Caco-2 (cell line): ENCODE results near the gene FGFRL1. TPM values are rescaled to one million over a fixed set of nuclear protein-coding genes. Genes with fewer than 3 reads are reported as not detected.

ENCODE experiments used
- BruUV-seq: library from RNA; stranded (reverse); fragments of 400-500 nt; replicated peaks from 2 replicates; lab custom pipeline; 2021; lab: Mats Ljungman, UMichigan
- CTCF ChIA-PET: fragments of 300-600 bp; sonication (Branson Sonifier 250); formaldehyde crosslinking; loops from one replicate; lab custom pipeline; 2022; ENCODE audit warnings: antibody characterized with exemption; lab: Charles Lee
- POLR2A ChIA-PET: fragments of 300-600 bp; sonication (Branson Sonifier 250); formaldehyde crosslinking; loops from one replicate; lab custom pipeline; 2022; ENCODE audit warnings: antibody characterized with exemption; lab: Charles Lee
- DNase-seq, 2 experiments: peaks; one replicate each; pipeline versions ENCODE4 v3.0.0 to v3.0.0-alpha.2; 2020 to 2022
- H3K27me3 ChIP-seq: replicated peaks from 2 replicates; pipeline ENCODE4 v1.6.0; 2011; ENCODE audit warnings: low read length; ENCODE audit not compliant: control insufficient read depth, insufficient read depth
- H3K36me3 ChIP-seq: 2 replicates; pipeline ENCODE4 v1.5.1; 2011; ENCODE audit warnings: low read length; ENCODE audit not compliant: control insufficient read depth, insufficient read depth
- H3K4me1 ChIP-seq: fragments of 250-450 bp; sonication (Bioruptor Pico); 2 replicates; pipeline ENCODE4 v1.5.1; 2020; ENCODE audit warnings: mild to moderate bottlenecking
- H3K4me3 ChIP-seq: 2 replicates; pipeline ENCODE4 v1.5.1; 2011; ENCODE audit warnings: low read depth, mild to moderate bottlenecking, control low read depth, low read length
- H3K9me3 ChIP-seq: fragments of 250-450 bp; sonication (Bioruptor Pico); 2 replicates; pipeline ENCODE4 v1.5.1; 2020; ENCODE audit warnings: mild to moderate bottlenecking, moderate library complexity
- H3K27ac Mint-ChIP-seq: one replicate; pipeline ENCODE4 v1.8.0; 2022; ENCODE audit warnings: mixed read lengths; ENCODE audit not compliant: unreplicated experiment
- H3K27me3 Mint-ChIP-seq: one replicate; pipeline ENCODE4 v1.8.0; 2022; ENCODE audit warnings: mixed read lengths; ENCODE audit not compliant: insufficient read depth, unreplicated experiment
- H3K36me3 Mint-ChIP-seq: one replicate; pipeline ENCODE4 v1.8.0; 2022; ENCODE audit warnings: mild to moderate bottlenecking, mixed read lengths; ENCODE audit not compliant: insufficient read depth, unreplicated experiment
- H3K4me1 Mint-ChIP-seq: one replicate; pipeline ENCODE4 v1.8.0; 2022; ENCODE audit warnings: low read depth, mixed read lengths; ENCODE audit not compliant: unreplicated experiment
- H3K4me3 Mint-ChIP-seq: one replicate; pipeline ENCODE4 v1.8.0; 2022; ENCODE audit warnings: mild to moderate bottlenecking, moderate library complexity, mixed read lengths; ENCODE audit not compliant: unreplicated experiment
- H3K9me3 Mint-ChIP-seq: one replicate; pipeline ENCODE4 v1.8.0; 2022; ENCODE audit warnings: mixed read lengths; ENCODE audit not compliant: unreplicated experiment
- CTCF ChIP-seq, 2 experiments: fragments of 200-600 bp in 1 of 2; IDR thresholded peaks; 1 replicate in 1 of 2; 2 replicates in 1 of 2; pipeline versions ENCODE4 v1.5.1 to v1.8.0; 2011 to 2022; ENCODE audit warnings: antibody characterized with exemption in 1 of 2, control low read depth in 1 of 2, inconsistent platforms in 1 of 2, low read depth in 1 of 2, low read length in 1 of 2, mild to moderate bottlenecking in 1 of 2, moderate library complexity in 1 of 2; ENCODE audit not compliant: insufficient read depth in 1 of 2, severe bottlenecking in 1 of 2, unreplicated experiment in 1 of 2
- intact Hi-C: fragments of 100-400 bp; cut with micrococcal nuclease; formaldehyde crosslinking; loops from one replicate; pipeline ENCODE4 v1.10.0; 2022; ENCODE audit not compliant: unreplicated experiment
- total RNA-seq: library from RNA; stranded (reverse); gene quantifications from 2 replicates; pipeline ENCODE4 v1.2.3, GENCODE V29; 2022

FGFRL1 gene
- total RNA-seq, 1 experiment from 2014 or later: 26.0 TPM

DNA sequence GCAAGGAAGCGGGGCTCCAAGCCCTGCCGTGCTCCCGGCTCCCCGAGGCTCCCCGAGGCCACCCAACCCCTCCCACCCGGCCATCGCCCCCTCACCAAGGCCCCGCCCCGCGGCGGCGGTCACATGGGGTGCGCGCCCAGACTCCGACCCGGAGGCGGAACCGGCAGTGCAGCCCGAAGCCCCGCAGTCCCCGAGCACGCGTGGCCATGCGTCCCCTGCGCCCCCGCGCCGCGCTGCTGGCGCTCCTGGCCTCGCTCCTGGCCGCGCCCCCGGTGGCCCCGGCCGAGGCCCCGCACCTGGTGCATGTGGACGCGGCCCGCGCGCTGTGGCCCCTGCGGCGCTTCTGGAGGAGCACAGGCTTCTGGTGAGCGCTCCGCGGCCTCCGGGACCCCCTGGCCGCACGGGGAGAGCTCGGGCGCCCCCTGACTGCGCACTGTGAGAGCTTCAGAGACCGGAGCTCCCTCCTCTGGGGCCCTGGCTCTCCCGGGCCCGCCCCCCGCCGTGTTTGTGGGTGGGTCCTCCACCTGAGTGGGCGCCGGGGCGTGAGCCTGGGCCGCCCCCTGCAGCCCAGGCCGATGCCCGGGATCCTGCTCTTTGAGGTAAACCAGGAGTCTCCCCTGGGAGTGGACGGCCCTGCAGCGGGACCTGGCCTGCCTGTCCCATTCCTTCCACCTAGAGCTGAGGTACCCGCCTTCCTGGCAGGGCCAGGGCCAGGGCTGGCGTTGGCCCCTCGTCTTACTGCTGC, 24.4 kb upstream of the FGFRL1 start, which contains the start of gene IDUA:
Gene IDUA, plus strand, starts transcription at position 166 of the 745 bp plus-strand sequence. Its CDS starts 41 bp downstream, at position 207.
- Mint-ChIP-seq H3K36me3 (peaks cover 25% of the 10 kb centered on the region), H3K27ac (peak within 1 kb of the TSS; percentile 72), H3K27me3 (no peaks in the 10 kb centered on the region), H3K4me3 (peak within 1 kb of the TSS; percentile 86), H3K4me1 (no peaks in the 10 kb centered on the region), H3K9me3 (no peaks in the 10 kb centered on the region)
- no peaks in the 10 kb centered on the region; the same call in 1 of the 2 replicates for H3K36me3 ChIP-seq
- H3K9me3 ChIP-seq: no peaks in the 10 kb centered on the region
- intact Hi-C loops: loop anchor here (2.0 kb wide), 1 partner anchor 14 kb away; the partner anchor contains the start of gene DGKQ
- peak within 1 kb of the TSS; percentile 79 for H3K4me3 ChIP-seq
- no TSS peak for BruUV-seq
- peak; percentile 82 to 86 for DNase-seq
- no peaks in the 10 kb centered on the region for H3K27me3 ChIP-seq
- TF ChIP-seq CTCF (IDR thresholded peaks at IDR 0.05; ENCODE audit: insufficient read depth in 1 of 2, low read depth in 1 of 2, low read length in 1 of 2, severe bottlenecking in 1 of 2, unreplicated experiment in 1 of 2): peak; percentile 33 to 69
- ChIA-PET CTCF (interaction anchor here (0.7 to 1.5 kb wide), 8 partner anchors 54 to 360 kb away, joined by 3 to 11 read pairs (median 3); partner anchors contain the start of genes GAK and TMEM175), POLR2A (interaction anchor here (0.6 to 1.5 kb wide), 2 partner anchors 14 to 55 kb away, joined by 3 to 10 read pairs; partner anchors contain the start of genes GAK and TMEM175)
- peaks cover 32% of the 10 kb centered on the region for H3K4me1 ChIP-seq

- Histone ChIP-seq H3K4me3 (peak overlapping the region; percentile 79), H3K36me3 (no peaks in the 10 kb centered on the region; the same call in 1 of the 2 replicates), H3K9me3 (no peaks in the 10 kb centered on the region), H3K4me1 (peaks cover 40% of the 10 kb centered on the region), H3K27me3 (no peaks in the 10 kb centered on the region)
- intact Hi-C loops: loop anchor here (2.0 kb wide), 1 partner anchor 15 kb away; the partner anchor contains the start of gene DGKQ
- Mint-ChIP-seq H3K4me1 (no peaks in the 10 kb centered on the region), H3K4me3 (peak overlapping the region; percentile 86), H3K27me3 (no peaks in the 10 kb centered on the region), H3K27ac (no peak overlapping the region), H3K36me3 (peaks cover 33% of the 10 kb centered on the region), H3K9me3 (no peaks in the 10 kb centered on the region)
- no peak for TF ChIP-seq CTCF (IDR thresholded peaks at IDR 0.05; ENCODE audit: insufficient read depth in 1 of 2, low read depth in 1 of 2, low read length in 1 of 2, severe bottlenecking in 1 of 2, unreplicated experiment in 1 of 2)
- CTCF ChIA-PET: interaction anchor here (0.7 to 1.5 kb wide), 4 partner anchors 56 to 245 kb away, joined by 3 to 11 read pairs (median 6); partner anchors contain the start of genes GAK and TMEM175
- no peak for DNase-seq
- POLR2A ChIA-PET: interaction anchor here (1.5 kb wide), 1 partner anchor 56 kb away, joined by 10 read pairs; the partner anchor contains the start of genes GAK and TMEM175
- BruUV-seq: TSS peak; percentile 4
Observed at GRCh38 chr4:987624-988513, 23.6 kb upstream of the FGFRL1 start.
